Renal cortex interstitium (tissue), 11 donors: ENCODE data around the gene UMODL1. TPM values are rescaled to one million over a fixed set of nuclear protein-coding genes. Genes with fewer than 3 reads are reported as not detected.
"Not testable (repeated sequence)": the region's sequence is repeated elsewhere in the genome, so short reads cannot be mapped to it uniquely, and the experiment has no call there.

Experiments used
- DNase-seq, 11 donors: peaks; one replicate each; pipeline ENCODE4 v3.0.0-alpha.2; 2013; ENCODE audit warnings: low read depth in 9 of 11, low spot score in 4 of 11; ENCODE audit errors: extremely low read depth in 1 of 11
- polyA plus RNA-seq, 3 donors: library from polyadenylated mRNA; unstranded; fragments of 120-200 nt; gene quantifications; one replicate each; pipeline ENCODE4 v1.2.1, GENCODE V29; 2013; ENCODE audit not compliant: insufficient read length in 3 of 3

Gene UMODL1
- polyA plus RNA-seq, 3 donors: 0.17 to 0.45 TPM; not detected in 1

DNA sequence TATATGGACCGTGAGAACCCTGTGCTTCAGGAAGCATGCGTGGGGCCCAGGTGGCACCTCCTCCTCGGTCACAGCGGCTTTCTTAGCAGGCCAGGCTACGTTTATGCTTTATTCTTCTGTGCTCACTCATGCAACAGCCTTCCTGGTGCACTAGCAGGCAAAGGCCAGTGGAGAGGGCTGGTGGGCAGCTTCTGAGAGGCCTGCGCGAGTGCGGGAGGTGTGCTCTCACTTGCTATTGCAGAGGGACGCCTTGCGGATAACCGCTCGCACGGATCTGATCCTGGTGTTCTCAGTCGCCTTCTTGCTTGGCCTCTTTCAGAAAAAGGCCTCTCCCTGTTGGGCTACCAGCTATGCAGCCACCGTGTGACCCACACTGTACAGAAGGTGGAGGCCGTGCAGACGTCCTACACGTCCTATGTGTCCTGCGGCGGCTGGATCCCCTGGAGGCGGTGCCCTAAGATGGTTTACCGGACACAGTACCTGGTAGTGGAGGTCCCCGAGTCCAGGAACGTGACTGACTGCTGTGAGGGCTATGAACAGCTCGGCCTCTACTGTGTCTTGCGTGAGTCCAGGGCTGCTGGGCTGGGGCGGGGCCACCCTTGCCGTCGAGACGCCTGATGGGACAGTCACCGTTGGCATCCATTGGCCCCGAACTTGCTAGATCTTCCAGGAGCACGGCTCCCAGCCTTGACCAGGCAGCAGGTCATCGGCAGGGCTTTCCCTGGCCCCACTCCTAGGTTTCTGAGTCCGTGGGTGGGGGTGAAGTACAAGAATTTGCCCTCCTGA is 4.8 kb downstream of the UMODL1 start:
- DNase-seq: no peak

DNA sequence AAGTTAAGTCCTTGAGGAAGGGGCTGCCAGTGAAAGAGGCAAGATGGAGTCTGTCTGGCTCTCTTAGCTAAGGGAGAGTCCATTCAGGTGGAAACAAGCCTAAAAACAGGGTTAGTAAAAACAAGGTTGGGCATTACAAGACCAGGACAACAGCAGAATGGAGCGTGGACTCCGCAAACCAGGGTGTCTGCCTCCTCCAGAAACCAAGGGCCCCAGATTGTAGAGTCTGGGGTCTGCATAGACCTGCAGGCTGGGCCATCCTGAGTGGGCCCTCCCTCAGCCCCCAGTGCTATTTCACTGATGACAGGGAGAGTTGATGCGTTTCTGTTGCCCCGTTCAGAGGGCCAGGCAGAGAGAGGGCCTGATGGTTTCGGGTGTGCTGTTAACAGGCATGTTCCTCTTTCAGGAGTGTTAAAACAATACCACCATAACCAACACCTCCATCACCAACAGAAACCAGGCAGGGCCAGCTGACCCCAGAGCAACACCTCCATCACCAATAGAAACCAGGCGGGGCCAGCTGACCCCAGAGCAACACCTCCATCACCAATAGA is 6.6 kb downstream of the UMODL1 start:
- DNase-seq: not testable (repeated sequence)

DNA sequence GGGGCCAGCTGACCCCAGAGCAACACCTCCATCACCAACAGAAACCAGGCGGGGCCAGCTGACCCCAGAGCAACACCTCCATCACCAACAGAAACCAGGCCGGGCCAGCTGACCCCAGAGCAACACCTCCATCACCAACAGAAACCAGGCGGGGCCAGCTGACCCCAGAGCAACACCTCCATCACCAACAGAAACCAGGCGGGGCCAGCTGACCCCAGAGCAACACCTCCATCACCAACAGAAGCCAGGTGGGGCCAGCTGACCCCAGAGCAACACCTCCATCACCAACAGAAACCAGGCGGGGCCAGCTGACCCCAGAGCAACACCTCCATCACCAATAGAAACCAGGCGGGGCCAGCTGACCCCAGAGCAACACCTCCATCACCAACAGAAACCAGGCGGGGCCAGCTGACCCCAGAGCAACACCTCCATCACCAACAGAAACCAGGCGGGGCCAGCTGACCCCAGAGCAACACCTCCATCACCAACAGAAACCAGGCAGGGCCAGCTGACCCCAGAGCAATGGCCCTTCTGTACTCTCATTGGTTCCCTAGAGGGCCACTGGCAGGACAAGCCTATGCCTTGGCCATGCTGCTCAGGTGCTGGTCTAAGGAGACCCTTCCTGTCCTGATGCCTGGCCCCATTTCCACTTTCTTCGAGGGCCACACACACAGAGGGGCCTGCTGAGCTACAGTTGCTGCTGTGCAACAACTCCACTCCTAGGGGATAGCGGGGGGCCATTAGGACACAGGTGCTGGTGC is 7.3 kb downstream of the UMODL1 start:
- not testable (repeated sequence) for DNase-seq

DNA sequence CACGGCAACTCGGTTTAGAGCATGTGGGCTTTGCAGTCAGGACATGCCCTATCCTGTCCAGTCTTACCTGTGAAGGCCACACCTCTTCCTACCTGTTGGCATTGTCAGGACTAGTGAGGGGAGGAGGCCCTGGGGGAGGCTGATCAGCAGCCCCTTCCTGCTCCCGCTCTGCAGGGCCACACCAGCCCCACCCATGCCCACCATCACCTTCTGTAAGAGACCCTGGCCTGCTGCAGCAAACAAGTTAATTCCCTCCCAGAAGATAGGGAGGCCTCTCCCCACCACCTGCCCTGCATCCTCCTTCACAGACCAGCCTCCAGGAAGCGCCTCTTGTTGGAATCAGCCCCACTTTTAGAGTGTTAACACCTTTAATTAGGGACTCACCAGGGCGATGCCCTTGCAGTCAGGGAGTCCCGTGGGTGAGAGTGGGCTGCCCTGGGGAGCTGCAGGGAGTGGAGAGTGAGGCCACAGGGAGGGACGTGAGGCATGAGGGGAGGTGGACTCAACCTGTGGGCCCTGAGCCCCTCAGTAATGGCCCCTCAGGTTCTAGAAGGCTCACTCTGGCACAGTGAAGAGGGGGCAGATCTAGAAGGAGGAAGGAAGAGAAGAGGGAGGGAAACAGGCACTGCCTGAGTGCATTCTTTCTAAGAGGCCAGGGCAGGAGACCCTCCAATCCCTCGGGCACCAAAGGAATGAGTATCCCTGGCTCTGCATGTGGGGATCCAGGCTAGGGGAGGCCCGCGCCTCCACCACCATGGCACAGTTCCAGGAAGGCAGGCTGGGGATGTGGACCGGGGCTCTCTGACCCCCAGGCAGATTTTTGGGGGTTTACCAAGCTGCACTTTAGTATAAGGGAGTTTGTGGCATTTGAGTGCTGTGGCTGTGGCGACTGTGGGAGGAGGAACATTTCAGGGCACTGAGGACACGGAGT is 8.2 kb downstream of the UMODL1 start:
- DNase-seq: no peak

DNA sequence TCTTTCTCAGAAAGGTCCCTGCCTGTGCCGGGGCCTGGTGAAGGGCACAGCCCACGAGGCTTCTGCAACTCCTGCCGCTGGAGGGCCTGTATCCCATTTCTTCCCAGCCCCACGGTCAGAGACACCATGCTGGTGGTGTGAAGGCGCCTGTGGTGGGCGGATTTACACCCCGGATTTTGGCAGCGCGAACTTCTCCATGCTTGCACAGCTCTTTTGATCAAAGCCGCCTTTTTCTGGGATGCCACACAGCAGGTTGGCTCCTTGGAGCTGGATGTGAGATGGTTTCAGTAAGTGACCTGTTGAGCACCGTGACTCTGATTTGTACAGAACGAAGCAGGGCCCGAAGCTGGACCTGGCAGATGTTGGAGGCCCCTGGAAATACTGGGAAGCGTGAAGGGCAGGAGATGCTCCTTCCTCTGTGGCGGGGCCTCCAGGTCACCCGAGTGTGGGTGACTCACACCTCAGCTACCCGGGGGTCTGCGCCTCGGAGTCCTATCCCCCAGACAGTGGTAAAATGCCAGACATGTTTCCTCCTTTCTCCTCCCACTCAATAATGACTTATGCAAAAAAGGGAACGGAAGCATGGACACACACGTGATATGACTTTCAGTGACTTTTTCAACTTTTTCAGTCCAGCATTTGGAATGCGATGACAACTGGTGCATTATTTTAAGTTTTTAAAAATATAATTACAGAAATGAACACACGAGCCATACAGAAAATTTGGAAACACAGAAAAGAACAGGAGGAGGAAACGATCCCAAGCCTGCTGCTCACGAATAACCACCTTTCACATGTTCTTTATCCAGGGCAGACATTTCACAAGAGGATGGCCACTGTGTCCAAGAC is 9.0 kb downstream of the UMODL1 start:
- DNase-seq: no peak

DNA sequence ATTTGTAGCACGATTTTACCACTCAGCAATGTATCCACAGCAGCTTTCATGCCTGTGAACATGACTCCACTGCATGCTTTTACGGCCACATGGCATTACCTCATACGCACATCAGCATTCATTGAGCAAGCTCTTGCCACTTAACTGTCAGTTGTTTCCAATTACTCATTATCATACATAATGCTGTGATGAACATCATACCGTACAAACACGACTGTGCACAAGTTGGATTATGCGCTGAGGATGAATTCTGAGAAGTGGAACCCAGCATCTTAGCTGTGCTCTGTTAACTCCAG is 9.6 kb downstream of the UMODL1 start:
- DNase-seq: no peak

DNA sequence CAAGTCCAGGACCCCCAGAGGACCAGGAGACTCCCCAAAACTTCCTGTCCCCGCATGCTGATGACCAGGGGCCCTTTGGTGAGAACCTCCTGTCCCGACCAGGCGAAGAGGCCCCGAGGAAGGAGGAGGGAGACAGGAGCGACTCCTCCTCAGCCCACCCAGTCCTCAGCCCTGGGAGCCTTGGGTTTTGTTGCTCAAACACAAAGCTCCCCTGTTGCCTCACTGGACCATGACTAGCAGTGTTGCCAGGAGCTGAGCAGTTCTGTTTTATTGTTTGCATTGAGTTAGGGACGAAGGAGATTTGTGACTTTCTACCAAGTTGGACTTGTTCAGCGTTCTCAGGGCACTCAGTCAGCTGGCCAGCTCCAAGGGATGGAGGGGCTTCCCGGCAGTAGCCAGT is 10.0 kb downstream of the UMODL1 start:
- DNase-seq: peak in 1 of 11 donors; percentile 32

DNA sequence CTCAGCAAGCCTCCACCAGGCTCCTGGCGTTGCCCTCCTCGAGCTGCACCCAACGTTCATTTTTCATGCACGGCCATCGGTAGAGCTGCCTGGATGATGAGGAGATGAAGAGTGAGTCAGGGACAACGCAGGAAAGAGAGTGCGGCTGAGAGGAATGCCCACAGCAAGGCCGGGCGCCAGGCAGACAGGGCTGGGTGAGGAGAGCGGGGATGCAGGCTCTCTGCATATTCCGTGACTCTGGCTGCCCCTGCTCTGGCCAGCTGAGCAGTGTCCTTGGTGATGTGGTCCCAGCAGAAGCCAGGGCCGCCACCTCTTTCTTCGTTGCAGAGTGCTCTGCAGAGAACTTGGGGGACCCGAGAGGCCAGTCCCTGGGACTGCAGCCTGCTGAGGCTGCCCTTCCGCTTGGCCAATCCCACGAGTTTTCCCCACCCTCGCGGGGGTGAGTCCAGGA is 10.8 kb downstream of the UMODL1 start:
- no peak for DNase-seq

DNA sequence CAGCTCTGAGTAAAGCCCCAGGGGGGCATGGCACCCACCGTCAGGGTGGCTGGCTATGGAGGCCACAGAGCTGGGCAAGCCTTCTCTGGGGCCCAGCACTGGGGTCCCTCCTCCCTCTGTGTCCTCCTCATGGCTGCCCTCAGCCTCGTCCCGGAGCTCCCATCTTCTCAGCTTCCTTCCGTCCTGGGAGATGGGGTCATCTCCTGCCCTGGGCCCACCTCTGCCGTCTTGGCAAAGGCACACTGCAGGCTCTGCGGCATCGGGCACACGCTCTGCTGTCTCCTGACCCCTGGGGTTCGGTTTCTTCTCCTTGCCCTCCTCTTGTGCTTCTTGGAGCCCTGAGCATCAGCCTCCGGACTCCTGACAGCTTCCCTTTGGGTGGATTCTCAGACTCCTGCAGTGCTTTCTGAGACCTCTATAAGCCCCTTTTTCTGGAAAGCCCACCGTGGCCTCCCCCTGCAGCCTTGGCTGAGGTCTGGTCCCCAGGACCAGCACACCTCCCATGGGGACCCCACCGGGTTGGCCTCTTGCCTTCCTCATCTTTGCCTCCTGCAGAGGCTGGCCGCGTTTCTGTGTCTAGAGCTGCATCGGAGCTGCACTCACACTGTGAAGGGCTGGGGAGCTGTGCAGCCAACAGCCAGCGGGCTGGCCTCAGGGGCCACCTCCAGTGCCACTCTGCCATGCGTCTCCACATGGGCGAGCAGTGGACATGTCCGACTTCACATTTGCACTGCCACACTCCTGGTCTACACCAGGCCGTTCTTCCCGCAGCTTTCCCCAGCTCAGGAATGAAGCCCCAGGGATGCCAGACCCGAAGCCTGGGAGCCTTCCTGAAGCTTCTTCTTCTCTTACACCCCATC is 11.6 kb downstream of the UMODL1 start:
- DNase-seq: no peak

DNA sequence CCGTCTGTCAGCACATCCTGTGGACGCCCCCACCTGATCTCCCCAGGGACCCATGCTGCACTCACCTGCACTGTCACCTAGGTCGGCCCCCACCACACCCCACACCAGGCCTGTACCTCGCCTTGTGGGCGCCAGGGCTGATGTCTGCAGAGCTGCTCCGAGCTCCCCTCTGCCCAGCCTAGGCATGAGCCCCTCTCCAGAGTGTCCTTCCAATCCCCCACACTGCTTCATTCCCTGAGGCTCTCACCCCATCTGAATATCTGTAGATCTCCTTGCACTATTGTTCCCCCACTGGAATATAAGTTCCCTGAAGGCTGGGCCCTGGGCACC is 12.2 kb downstream of the UMODL1 start:
- no peak for DNase-seq

DNA sequence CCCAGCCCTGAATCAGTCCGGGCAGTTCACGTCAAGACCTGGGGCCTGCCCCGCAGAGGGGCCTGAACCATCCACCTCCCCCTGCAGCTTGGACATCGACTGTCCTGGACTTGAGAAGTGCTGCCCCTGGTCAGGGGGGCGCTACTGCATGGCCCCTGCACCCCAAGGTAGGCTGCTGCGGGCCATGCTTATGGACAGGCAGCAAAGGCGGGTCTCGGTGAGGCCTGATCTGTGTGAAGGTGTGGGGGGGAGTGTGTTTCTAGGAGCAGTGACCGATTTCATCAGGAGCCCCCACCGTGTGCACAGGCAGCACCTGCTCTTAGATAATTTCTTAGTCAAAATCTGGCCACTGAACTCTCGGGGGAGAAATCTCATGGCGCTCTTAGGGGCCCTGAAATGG is 13.0 kb downstream of the UMODL1 start:
- no peak for DNase-seq

DNA sequence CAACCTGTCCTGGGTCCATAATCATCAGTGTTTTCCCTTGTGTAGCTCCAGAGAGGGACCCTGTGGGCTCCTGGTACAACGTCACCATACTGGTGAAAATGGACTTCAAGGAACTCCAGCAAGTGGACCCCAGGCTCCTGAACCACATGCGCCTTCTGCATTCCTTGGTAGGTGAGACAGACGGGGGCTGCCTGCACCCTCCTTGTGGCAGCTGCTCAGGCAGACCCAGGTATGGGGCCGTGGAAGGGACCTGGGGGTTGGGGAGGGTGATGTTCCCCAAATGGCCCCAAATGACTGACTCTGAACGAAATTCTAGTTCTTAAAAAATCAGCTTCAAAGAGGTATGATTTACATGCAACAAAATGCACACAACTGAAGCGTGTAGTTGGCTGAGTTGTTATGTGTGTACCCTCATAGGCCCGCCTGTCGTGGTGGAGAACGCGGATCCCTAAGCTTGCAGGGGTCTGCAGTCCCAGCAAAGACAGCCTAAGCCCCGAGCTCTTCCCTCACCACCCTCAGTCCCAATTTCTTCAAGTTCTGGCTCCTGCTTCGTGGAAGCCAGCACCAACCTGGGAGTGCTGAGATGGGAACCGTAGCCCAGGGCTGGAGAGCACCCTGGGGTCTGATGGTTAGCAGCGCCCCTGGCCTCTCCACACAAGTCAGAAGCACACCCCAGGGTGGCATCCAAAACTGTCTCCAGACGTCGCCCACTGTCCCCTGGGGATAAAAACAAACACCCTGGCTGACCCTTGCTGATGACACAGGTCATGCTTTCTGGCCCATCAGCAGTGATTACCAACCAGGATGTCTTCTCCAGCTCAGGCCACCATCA is 14.3 kb downstream of the UMODL1 start:
- DNase-seq: no peak

DNA sequence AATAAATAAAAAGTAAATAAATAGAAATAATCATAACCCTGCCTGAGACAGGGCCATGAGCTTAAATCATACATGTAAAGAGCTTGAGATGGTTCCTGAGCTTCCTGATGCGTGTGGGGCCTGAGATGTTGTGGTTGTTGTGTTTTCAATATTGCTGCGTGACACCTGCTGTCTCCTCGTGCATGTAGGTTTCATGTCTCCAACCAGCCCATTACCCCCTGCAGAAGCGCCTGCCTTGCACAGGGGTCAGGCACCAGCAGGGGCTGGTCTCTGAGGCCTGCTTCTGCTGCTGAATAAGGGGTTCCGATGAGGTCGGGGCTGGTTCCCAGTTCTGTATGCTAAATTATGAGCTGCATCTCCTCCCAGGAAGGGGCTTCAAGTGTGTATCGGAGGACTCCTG is 15.9 kb downstream of the UMODL1 start:
- DNase-seq: no peak

DNA sequence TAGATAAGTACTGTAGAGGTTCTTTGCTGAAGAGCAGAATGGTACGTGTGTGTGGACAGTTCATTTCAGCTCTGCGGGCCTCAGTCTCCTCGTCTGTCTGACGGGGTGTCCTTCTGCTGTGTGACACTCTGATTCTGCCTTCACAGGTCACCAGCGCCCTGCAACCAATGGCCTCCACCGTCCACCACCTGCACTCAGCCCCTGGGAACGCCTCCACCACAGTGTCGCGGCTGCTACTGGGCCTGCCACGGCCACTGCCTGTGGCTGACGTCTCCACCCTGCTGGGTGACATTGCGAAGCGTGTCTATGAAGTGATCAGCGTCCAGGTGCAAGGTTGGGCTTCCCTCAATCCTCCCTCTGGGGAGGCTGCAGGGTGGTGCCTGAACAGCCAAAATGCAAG is 17.0 kb downstream of the UMODL1 start:
- no peak for DNase-seq

DNA sequence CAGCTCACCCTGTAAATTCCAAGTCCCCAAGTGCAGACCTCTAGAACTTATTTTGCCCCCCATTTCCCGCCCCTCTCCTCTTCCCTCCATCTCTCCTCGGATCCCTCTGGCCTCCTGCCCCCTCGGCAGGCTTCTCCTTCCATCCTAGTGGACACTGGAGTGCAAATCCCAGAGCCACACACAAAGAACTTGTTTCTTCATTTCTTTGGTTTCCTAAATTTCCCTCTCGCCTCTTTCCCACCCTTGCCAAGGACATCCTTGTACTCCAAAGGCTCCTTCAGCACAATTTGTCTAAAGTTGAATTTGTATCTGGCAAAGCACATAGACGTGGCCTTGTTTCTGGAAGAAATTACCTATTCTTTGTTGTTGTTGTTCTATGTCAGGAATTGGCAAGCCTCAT is 17.5 kb downstream of the UMODL1 start:
- no peak for DNase-seq

DNA sequence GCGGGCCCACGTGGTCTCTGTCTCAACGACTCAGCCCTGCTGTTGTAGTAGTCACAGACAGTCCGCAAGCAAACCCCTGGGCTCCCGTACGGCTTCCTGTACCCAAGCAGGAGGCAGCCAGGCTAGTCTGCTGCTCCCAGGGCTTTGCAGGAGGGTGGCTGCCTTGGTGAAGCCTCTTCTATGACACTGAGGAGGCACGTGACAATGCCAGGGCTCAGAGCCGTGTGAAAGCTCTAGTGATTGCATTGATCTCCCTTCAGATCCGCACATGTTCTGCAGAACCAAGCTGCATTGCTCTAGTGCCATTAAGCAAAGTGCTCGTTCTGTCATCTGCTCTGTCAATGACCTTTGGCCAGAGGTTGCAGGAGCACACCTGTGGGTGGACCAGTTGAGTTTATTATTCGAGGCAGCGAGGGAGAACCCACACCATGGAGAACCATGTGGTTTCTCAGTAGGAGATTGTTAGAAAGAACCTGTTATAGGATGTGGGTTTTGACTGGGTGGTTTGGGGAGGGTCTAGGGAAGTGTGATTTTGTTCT is 18.0 kb downstream of the UMODL1 start:
- no peak for DNase-seq
